Caco-2 (cell line): ENCODE results near the gene TMEM19. TPM values are rescaled to one million over a fixed set of nuclear protein-coding genes. Genes with fewer than 3 reads are reported as not detected.

ENCODE experiments used
- BruUV-seq: library from RNA; stranded (reverse); fragments of 400-500 nt; replicated peaks from 2 replicates; lab custom pipeline; 2021; lab: Mats Ljungman, UMichigan
- CTCF ChIA-PET: fragments of 300-600 bp; sonication (Branson Sonifier 250); formaldehyde crosslinking; loops from one replicate; lab custom pipeline; 2022; ENCODE audit warnings: antibody characterized with exemption; lab: Charles Lee
- POLR2A ChIA-PET: fragments of 300-600 bp; sonication (Branson Sonifier 250); formaldehyde crosslinking; loops from one replicate; lab custom pipeline; 2022; ENCODE audit warnings: antibody characterized with exemption; lab: Charles Lee
- DNase-seq, 2 experiments: peaks; one replicate each; pipeline versions ENCODE4 v3.0.0 to v3.0.0-alpha.2; 2020 to 2022
- H3K27me3 ChIP-seq: replicated peaks from 2 replicates; pipeline ENCODE4 v1.6.0; 2011; ENCODE audit warnings: low read length; ENCODE audit not compliant: control insufficient read depth, insufficient read depth
- H3K36me3 ChIP-seq: 2 replicates; pipeline ENCODE4 v1.5.1; 2011; ENCODE audit warnings: low read length; ENCODE audit not compliant: control insufficient read depth, insufficient read depth
- H3K4me1 ChIP-seq: fragments of 250-450 bp; sonication (Bioruptor Pico); 2 replicates; pipeline ENCODE4 v1.5.1; 2020; ENCODE audit warnings: mild to moderate bottlenecking
- H3K4me3 ChIP-seq: 2 replicates; pipeline ENCODE4 v1.5.1; 2011; ENCODE audit warnings: low read depth, mild to moderate bottlenecking, control low read depth, low read length
- H3K9me3 ChIP-seq: fragments of 250-450 bp; sonication (Bioruptor Pico); 2 replicates; pipeline ENCODE4 v1.5.1; 2020; ENCODE audit warnings: mild to moderate bottlenecking, moderate library complexity
- H3K27ac Mint-ChIP-seq: one replicate; pipeline ENCODE4 v1.8.0; 2022; ENCODE audit warnings: mixed read lengths; ENCODE audit not compliant: unreplicated experiment
- H3K27me3 Mint-ChIP-seq: one replicate; pipeline ENCODE4 v1.8.0; 2022; ENCODE audit warnings: mixed read lengths; ENCODE audit not compliant: insufficient read depth, unreplicated experiment
- H3K36me3 Mint-ChIP-seq: one replicate; pipeline ENCODE4 v1.8.0; 2022; ENCODE audit warnings: mild to moderate bottlenecking, mixed read lengths; ENCODE audit not compliant: insufficient read depth, unreplicated experiment
- H3K4me1 Mint-ChIP-seq: one replicate; pipeline ENCODE4 v1.8.0; 2022; ENCODE audit warnings: low read depth, mixed read lengths; ENCODE audit not compliant: unreplicated experiment
- H3K4me3 Mint-ChIP-seq: one replicate; pipeline ENCODE4 v1.8.0; 2022; ENCODE audit warnings: mild to moderate bottlenecking, moderate library complexity, mixed read lengths; ENCODE audit not compliant: unreplicated experiment
- H3K9me3 Mint-ChIP-seq: one replicate; pipeline ENCODE4 v1.8.0; 2022; ENCODE audit warnings: mixed read lengths; ENCODE audit not compliant: unreplicated experiment
- intact Hi-C: fragments of 100-400 bp; cut with micrococcal nuclease; formaldehyde crosslinking; loops from one replicate; pipeline ENCODE4 v1.10.0; 2022; ENCODE audit not compliant: unreplicated experiment
- total RNA-seq: library from RNA; stranded (reverse); gene quantifications from 2 replicates; pipeline ENCODE4 v1.2.3, GENCODE V29; 2022
- TF ChIP-seq, protein P1 (sequence below), 2 experiments: fragments of 200-600 bp in 1 of 2; IDR thresholded peaks; 1 replicate in 1 of 2; 2 replicates in 1 of 2; pipeline versions ENCODE4 v1.5.1 to v1.8.0; 2011 to 2022; ENCODE audit warnings: antibody characterized with exemption in 1 of 2, control low read depth in 1 of 2, inconsistent platforms in 1 of 2, low read depth in 1 of 2, low read length in 1 of 2, mild to moderate bottlenecking in 1 of 2, moderate library complexity in 1 of 2; ENCODE audit not compliant: insufficient read depth in 1 of 2, severe bottlenecking in 1 of 2, unreplicated experiment in 1 of 2

The TMEM19 gene
- total RNA-seq, 1 experiment from 2014 or later, result 24.2 TPM

DNA sequence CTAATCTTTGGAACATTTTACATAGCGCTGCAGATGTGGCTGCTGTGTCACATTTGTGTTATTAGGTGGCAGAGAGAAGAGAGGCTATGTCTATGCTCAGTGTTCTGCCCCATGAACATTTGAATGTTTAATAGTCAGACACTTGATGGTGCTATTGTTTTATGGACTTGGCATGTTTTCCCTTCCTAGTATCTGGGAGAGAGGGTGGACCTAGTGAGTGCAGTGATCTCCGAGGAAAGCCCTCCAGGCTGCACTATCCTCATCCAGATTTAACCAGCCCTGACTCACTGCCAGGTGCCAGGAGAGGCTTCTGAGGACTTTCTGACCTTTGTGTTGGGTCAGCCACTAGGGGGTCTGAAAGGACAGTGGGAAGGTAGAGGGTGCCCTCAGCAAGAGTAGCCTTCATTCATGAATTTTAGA lies 46.5 kb upstream of the TMEM19 start:
- peaks cover 94% of the 10 kb centered on the region for H3K36me3 Mint-ChIP-seq
- no TSS peak for BruUV-seq
- H3K27me3 Mint-ChIP-seq, result no peaks in the 10 kb centered on the region
- H3K9me3 Mint-ChIP-seq, result peaks cover 8% of the 10 kb centered on the region
- H3K9me3 ChIP-seq, result no peaks in the 10 kb centered on the region
- no peaks in the 10 kb centered on the region for H3K27me3 ChIP-seq
- ChIA-PET CTCF (interaction anchor here (1.6 kb wide), 1 partner anchor 108 kb away, joined by 6 read pairs; no protein-coding TSS in a partner anchor), POLR2A (no interaction called here)
- peaks cover 26% of the 10 kb centered on the region for H3K4me1 ChIP-seq
- no peak overlapping the region for H3K4me3 Mint-ChIP-seq
- intact Hi-C loops, result loop anchor here (2.0 kb wide), 1 partner anchor 47 kb away; the partner anchor contains the start of gene TMEM19
- DNase-seq, result peak; percentile 51 to 53
- peaks cover 2% of the 10 kb centered on the region; the same call in 1 of the 2 replicates for H3K36me3 ChIP-seq
- peaks cover 21% of the 10 kb centered on the region for H3K4me1 Mint-ChIP-seq
- peak overlapping the region; percentile 42 for H3K27ac Mint-ChIP-seq
- H3K4me3 ChIP-seq, result no peak overlapping the region
- TF ChIP-seq, protein P1, sequence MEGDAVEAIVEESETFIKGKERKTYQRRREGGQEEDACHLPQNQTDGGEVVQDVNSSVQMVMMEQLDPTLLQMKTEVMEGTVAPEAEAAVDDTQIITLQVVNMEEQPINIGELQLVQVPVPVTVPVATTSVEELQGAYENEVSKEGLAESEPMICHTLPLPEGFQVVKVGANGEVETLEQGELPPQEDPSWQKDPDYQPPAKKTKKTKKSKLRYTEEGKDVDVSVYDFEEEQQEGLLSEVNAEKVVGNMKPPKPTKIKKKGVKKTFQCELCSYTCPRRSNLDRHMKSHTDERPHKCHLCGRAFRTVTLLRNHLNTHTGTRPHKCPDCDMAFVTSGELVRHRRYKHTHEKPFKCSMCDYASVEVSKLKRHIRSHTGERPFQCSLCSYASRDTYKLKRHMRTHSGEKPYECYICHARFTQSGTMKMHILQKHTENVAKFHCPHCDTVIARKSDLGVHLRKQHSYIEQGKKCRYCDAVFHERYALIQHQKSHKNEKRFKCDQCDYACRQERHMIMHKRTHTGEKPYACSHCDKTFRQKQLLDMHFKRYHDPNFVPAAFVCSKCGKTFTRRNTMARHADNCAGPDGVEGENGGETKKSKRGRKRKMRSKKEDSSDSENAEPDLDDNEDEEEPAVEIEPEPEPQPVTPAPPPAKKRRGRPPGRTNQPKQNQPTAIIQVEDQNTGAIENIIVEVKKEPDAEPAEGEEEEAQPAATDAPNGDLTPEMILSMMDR (IDR thresholded peaks at IDR 0.05; ENCODE audit: insufficient read depth in 1 of 2, low read depth in 1 of 2, low read length in 1 of 2, severe bottlenecking in 1 of 2, unreplicated experiment in 1 of 2), result peak in 1 of 2 experiments; percentile 47

DNA sequence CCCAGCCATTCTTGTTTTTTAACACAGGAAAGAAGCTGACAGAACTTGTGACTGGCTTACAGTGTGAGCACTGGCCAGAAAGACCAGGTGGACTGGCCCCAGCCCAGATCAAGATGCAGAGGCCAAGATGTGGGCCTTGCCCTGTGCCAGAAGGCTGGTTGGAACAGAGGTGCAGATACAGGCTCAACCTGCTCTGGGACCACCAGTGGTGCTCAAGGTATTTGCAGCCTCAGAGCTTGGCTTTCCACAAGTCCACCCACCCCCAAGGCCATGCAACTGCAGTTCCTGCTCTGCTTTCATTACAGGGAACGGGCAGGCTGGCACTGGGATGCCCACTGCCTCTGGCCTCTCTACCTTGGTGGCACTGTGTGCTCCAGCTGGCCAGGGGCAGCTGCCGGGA lies 45.6 kb upstream of the TMEM19 start:
- Histone ChIP-seq H3K27me3 (no peaks in the 10 kb centered on the region), H3K4me1 (peaks cover 26% of the 10 kb centered on the region), H3K4me3 (no peak overlapping the region), H3K36me3 (peaks cover 2% of the 10 kb centered on the region; the same call in 1 of the 2 replicates), H3K9me3 (no peaks in the 10 kb centered on the region)
- intact Hi-C loops, result no loop called here
- Mint-ChIP-seq H3K27ac (peak overlapping the region; percentile 42), H3K4me3 (no peak overlapping the region), H3K36me3 (peaks cover 94% of the 10 kb centered on the region), H3K4me1 (peaks cover 27% of the 10 kb centered on the region), H3K27me3 (no peaks in the 10 kb centered on the region), H3K9me3 (peaks cover 9% of the 10 kb centered on the region)
- TF ChIP-seq, protein P1 (IDR thresholded peaks at IDR 0.05; ENCODE audit: insufficient read depth in 1 of 2, low read depth in 1 of 2, low read length in 1 of 2, severe bottlenecking in 1 of 2, unreplicated experiment in 1 of 2), result no peak
- BruUV-seq, result no TSS peak
- no peak for DNase-seq
- ChIA-PET CTCF (interaction anchor here (1.6 kb wide), 1 partner anchor 107 kb away, joined by 6 read pairs; no protein-coding TSS in a partner anchor), POLR2A (no interaction called here)

DNA sequence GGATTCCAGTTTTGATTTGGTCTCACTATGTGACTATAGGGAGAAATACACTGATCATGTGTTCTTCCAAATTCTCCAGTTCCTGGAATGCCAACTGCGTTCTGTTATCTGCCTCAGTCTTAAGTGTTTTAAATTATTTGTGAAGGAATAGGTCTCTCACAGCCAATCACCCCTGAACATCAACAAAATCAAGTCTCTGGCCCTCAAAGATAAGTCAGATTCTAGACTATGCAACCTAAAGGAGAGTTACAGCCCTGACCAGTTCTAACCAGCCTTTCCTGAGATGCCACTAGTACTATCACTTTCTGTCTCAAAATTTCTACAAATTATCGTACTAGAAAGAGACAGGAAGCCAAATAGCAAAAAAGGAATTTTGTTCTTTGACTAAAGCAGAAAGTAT lies 44.5 kb upstream of the TMEM19 start:
- ChIA-PET POLR2A (no interaction called here), CTCF (no interaction called here)
- H3K9me3 ChIP-seq, result no peaks in the 10 kb centered on the region
- H3K4me1 ChIP-seq, result peaks cover 26% of the 10 kb centered on the region
- H3K27me3 ChIP-seq, result no peaks in the 10 kb centered on the region
- H3K4me1 Mint-ChIP-seq, result peaks cover 29% of the 10 kb centered on the region
- H3K36me3 Mint-ChIP-seq, result peaks cover 84% of the 10 kb centered on the region
- intact Hi-C loops, result no loop called here
- BruUV-seq, result no TSS peak
- H3K27ac Mint-ChIP-seq, result peak overlapping the region; percentile 93
- H3K4me3 ChIP-seq, result no peak overlapping the region
- H3K4me3 Mint-ChIP-seq, result peak overlapping the region; percentile 55
- no peak for DNase-seq
- H3K9me3 Mint-ChIP-seq, result peaks cover 9% of the 10 kb centered on the region
- peaks cover 2% of the 10 kb centered on the region; the same call in 1 of the 2 replicates for H3K36me3 ChIP-seq
- TF ChIP-seq, protein P1 (IDR thresholded peaks at IDR 0.05; ENCODE audit: insufficient read depth in 1 of 2, low read depth in 1 of 2, low read length in 1 of 2, severe bottlenecking in 1 of 2, unreplicated experiment in 1 of 2), result no peak
- H3K27me3 Mint-ChIP-seq, result no peaks in the 10 kb centered on the region
